HG03139 (cell line): ENCODE data around the gene SEL1L.
A peak's percentile ranks its signal among the peaks of the same experiment; 100 is the strongest.
"Not testable (repeated sequence)": the region's sequence is repeated elsewhere in the genome, so short reads cannot be mapped to it uniquely, and the experiment has no call there.

Experiments
- ATAC-seq: cut with Tn5 transposase; IDR thresholded peaks from one replicate; pipeline ENCODE4 v1.9.1; 2021; ENCODE audit not compliant: unreplicated experiment

The SEL1L gene

GRCh38 chr14:81529391-81529790, 4.3 kb downstream of the SEL1L start:
- no peak for ATAC-seq

- ATAC-seq: no peak
Observed at GRCh38 chr14:81525129-81525528, 8.5 kb downstream of the SEL1L start.

DNA sequence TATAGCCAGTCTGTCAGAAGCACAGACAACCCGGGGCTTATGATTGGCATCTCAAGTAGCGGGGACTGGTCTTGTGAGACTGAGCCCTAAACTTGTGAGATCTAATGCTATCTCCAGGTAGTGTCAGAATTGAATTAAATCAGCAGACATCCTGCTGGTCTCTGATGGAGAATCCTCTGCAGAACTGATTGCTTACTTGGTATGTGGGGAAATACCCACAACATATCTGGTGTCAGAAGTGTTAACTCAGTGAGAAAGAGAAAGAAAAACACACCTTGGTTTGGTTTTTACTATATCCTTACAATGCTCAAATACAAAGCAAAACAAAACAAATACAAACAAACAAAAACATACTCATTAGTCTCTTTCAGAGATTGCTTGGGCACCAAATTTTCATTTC, 10.0 kb downstream of the SEL1L start:
- ATAC-seq: no peak

GRCh38 chr14:81523016-81523415, 10.6 kb downstream of the SEL1L start:
- ATAC-seq: no peak

- no peak for ATAC-seq
Observed at GRCh38 chr14:81521356-81521755, 12.3 kb downstream of the SEL1L start.

DNA sequence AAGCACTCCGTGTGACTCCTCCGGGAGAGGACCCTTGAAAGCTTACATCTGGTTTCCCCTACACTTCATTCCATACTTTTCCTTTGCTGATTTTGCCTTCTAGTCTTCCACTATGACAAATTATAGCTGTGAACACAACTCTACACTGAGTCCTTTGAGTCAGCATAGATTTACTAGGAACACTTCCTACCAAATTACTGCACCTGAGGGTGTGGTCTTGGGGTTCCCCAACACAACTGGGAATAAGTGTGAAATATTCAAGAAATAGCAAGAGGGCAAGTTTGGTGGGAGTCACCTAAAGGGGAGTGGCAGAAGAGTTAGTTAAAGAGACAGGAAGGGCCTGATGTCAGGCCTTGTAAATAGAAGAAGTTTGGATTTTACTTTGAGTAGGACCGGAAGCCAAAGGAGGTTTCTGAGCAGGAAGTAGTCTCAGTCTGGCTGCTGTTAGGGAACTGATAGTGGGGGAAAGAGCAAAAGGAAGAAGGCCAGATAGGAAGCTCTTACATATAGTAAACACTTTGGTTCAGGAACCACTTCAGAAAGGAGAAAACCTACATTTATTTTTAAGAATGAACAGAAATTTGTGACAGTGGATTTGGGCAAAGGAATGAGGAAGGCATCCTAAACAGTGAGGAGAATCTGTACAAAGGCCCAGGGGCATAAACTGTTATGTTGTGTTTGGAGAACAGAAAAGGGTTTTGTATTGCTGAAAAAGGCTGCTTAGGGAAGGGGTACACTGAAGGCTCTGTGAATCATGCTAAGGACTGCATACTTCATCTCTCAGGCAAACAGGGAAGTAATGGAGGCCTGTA, 14.2 kb downstream of the SEL1L start:
- ATAC-seq: peak; percentile 87

GRCh38 chr14:81517798-81518398, 15.8 kb downstream of the SEL1L start:
- ATAC-seq: no peak

DNA sequence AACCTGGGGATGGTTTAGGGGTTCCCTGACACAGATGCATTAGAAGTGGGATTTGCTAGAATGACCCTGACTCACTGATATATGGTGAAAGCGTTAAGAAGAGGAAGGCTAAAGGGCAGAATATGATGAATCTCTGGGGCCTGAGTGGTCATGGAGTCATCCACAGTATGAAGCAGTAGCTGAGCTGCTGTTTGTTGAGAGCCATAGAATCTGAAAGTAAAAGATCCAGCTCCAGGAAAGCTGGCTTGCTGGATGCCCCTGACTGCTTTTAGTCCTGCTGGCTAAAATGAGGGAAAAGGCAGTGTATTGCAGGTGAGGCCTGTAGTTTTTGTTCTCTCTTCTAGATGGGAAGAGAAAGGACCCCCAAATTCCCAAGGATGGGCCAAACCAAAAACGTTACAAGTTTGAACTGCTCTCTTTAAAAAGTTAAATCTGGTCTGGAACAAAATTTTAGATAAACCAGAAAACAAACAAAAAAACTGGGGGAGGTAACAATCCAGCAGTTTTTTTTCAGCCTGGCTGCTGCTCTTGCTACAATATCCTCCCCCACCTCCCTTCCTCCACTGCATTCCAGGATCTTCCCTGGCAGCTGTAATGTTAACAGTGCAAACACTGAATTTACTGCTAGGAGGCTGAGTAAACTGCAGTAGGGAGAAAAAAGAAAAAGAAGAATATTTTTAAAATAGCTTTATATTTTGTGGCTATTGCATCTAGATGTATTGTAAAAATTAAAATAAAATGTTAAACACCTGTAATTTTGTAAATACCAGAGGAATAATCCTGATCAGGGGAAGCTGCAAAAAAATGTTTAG, 16.5 kb downstream of the SEL1L start:
- ATAC-seq: no peak

- ATAC-seq: not testable (repeated sequence)
Observed at GRCh38 chr14:81515927-81516326, 17.7 kb downstream of the SEL1L start.

DNA sequence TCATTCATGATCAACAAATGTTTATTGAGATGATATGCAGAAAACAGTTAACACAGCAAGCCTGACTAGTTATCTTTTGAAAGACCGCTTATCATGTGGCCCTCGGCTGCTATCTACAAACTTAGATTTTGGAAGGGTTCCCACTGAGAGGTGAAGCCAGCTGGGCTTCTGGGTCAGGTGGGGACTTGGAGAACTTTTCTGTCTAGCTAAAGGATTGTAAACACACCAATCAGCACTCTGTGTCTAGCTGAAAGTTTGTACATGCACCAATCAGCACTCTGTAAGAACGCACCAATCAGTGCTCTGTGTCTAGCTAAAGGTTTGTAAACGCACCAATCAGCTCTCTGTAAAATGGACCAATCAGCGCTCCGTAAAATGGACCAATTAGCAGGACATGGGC, 20.8 kb downstream of the SEL1L start:
- not testable (repeated sequence) for ATAC-seq

DNA sequence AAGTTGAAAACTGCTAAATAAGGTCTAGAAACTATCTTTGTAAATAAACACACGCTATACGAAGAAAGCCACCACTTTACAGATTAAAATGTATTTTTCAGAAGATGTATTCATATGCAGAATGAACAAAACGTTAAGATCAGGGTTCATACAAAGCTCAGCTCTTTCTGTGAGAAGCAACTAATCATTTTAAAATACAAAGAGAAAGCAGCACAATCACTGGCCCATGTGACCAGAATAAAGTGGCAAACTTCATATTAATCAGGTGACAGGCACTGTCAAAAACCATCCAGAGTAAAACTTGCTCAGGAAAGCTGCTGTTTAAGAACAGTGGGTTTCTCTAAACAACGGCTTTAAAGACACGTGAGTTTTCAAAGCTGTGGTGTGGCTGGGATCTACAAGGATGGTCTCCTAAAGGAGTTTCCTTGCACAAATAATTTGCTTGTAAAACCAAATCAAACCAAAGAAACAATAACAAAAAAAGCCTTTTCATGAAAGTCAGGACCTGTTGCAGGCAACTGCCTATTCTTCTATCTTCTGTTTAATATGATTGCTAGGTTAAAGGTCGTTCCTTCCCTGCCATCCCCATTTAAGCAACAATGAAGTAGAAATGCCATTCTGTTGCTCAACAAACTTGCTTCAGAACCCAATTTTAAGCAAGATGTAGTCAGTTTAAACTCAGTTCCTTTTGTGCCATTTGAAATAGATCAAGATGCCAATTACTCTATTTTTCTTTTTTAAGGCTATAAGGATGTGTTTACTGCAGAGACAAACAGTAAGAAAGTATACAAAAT, 22.3 kb downstream of the SEL1L start:
- no peak for ATAC-seq

DNA sequence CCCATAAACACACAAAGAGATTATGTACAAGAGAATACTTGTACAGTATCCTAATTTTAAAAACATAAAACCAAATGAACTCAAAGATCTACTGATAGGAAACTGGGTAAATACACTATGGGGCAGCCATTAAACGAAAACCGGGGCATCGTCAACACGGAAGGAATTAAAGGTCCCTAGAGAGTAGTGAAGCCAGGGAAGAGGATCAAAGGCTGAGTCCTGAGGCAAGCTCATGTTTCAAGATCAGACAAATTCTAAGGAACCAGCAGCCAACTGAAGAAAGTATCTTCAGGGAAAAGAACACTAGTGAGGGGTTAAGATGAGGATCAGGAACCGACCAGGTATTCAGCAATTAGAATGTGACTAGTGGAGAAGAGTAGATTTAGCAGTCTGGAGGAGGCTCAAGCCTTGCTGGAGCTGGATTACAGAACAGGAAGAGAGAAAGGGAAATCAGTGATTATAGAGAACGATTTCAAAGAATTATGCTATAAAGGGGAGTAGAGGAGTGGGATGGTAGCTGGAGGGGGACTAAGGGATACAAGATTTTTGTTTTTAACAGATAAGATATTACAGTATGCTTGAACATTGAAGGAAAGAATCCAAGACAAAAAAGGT, 23.7 kb downstream of the SEL1L start:
- no peak for ATAC-seq

GRCh38 chr14:81509321-81509720, 24.3 kb downstream of the SEL1L start:
- ATAC-seq: no peak

DNA sequence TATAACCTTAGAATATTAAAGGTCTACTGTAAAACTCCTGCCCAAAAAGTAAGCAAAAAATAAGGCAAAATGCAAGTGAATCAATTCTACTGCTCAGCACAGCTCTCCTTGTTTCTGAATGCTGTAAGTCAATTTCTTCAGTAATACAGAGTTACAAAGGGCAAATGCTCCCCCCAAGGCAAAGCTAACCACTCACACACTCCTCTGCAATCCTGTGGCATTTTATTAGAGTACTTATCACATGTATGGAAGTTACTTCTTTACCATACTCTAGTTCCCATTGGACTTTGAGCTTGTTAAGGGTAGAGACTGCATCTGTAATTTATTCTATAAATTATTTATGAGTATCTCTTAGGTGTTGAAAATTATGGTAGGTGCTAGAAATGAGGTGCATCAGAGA, 27.2 kb downstream of the SEL1L start:
- no peak for ATAC-seq

DNA sequence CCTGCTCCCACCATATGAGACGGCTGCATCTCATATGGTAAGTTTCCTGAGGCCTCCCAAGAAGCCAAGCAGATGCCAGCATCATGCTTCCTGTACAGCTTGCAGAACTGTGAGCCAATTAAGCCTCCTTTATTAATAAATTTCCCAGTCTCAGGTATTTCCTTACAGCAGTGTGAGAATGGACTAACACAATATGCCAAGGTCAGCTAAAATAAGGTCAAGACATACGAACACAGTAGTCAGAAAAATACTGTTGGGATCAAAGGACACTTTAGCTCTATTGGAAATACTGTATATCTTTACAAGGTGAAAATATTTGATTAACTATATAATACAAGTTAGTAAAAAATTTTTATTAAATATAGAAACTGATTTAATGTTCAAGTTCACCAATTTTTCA, 28.8 kb downstream of the SEL1L start:
- ATAC-seq: no peak

- no peak for ATAC-seq
Observed at GRCh38 chr14:81485781-81486180, 47.9 kb downstream of the SEL1L start.

DNA sequence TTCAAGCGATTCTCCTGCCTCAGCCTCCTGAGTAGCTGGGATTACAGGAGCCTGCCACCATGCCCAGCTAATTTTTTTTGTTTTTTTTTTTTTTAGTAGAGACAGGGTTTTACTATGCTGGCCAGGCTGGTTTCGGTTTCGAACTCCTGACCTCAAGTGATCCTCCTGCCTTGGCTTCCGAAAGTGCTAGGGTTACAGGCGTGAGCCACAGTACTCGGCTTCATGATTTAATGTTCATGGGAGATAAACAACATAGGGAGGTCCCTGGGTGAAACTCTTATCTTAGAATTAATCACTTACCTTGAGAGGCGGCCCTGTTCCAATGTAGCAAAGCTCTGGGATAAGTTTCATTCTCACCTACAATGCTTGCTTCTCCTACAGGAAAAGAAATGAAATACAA, 48.3 kb downstream of the SEL1L start:
- peak; percentile 99 for ATAC-seq

- no peak for ATAC-seq
Observed at GRCh38 chr14:81484120-81484519, 49.5 kb downstream of the SEL1L start.

DNA sequence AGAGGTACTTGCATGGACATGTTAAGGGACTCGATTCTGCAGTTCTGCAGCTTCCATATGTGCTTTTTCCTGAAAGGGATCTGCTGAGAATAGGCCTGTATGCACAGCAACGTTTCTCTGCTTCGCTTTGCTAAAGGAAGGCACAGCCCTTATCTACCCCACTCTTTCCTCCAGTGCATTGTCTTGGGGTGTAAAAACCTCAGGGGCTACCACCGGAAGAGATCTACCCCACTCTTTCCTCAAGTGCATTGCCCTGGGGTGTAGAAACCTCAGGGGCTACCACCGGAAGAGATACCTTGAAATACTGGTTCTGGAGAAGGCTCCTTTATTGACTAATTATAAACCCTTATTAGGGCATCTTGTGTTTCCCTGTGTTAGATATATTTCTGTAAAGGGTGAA, 52.9 kb downstream of the SEL1L start:
- no peak for ATAC-seq

GRCh38 chr14:81478446-81478845, 55.2 kb downstream of the SEL1L start:
- ATAC-seq: no peak

- no peak for ATAC-seq
Observed at GRCh38 chr14:81476816-81477215, 56.8 kb downstream of the SEL1L start.
